ENCODE data around the gene SLC33A1. TPM values are rescaled to one million over a fixed set of nuclear protein-coding genes. Genes with fewer than 3 reads are reported as not detected.

SLC33A1 gene
- total and polyA plus RNA-seq, 2 of the 13 experiments (the other 11 are each of a cell fraction or from before 2014, with no cell fraction given), result 20.0 to 32.1 TPM

DNA sequence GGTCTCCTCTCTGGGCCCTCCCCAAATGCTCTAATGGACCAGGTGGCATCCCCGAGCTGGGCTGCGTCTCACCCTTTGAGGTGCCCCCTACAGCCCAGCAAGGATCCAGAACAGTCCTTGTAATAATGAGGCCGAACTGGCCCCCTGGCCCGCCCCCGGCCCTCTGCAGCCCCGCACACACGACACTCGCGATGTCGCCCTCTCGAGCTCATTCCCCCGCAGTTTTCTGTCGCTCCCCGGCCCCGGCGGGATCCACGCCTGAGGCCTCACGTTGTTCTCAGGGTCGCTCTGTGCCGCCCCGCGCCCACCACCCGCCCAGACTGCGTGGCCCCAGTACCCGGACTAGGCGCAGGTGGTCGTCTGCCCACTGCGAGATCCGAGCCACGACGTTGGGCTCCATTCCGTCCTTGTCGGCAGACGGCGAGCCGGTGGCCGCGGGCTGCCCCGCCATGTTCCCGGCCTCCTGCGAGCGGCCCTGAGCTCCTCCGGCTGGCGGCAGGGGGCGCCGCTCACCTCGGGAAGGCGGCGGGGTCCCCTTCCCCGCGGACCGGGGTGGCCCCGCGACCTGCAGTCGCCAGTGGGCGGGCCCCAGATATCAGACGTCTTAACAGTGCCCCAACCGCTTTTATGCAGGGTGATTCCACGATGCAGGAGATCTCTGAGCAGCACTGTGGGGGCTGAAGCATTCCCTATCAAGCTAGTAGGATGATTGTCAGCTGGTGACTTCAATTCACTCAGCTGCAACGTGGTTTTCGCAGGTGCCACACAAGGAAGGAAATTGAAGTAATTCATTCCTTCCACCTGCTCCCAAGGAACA is 48.2 kb downstream of the SLC33A1 start, which contains the start of gene C3orf33 (continued):
- TF ChIP-seq, protein P1, sequence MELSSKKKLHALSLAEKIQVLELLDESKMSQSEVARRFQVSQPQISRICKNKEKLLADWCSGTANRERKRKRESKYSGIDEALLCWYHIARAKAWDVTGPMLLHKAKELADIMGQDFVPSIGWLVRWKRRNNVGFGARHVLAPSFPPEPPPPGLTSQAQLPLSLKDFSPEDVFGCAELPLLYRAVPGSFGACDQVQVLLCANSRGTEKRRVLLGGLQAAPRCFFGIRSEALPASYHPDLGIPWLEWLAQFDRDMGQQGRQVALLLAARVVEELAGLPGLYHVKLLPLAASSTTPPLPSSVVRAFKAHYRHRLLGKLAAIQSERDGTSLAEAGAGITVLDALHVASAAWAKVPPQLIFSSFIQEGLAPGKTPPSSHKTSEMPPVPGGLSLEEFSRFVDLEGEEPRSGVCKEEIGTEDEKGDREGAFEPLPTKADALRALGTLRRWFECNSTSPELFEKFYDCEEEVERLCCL (CRISPR knock-in tag; IDR thresholded peaks at IDR 0.05; ENCODE audit: borderline replicate concordance), result no peak
- TF ChIP-seq, protein P2, sequence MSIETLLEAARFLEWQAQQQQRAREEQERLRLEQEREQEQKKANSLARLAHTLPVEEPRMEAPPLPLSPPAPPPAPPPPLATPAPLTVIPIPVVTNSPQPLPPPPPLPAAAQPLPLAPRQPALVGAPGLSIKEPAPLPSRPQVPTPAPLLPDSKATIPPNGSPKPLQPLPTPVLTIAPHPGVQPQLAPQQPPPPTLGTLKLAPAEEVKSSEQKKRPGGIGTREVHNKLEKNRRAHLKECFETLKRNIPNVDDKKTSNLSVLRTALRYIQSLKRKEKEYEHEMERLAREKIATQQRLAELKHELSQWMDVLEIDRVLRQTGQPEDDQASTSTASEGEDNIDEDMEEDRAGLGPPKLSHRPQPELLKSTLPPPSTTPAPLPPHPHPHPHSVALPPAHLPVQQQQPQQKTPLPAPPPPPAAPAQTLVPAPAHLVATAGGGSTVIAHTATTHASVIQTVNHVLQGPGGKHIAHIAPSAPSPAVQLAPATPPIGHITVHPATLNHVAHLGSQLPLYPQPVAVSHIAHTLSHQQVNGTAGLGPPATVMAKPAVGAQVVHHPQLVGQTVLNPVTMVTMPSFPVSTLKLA (IDR thresholded peaks at IDR 0.05), result no peak
- TF ChIP-seq, protein P3, sequence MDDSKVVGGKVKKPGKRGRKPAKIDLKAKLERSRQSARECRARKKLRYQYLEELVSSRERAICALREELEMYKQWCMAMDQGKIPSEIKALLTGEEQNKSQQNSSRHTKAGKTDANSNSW (CRISPR knock-in tag; IDR thresholded peaks at IDR 0.05; ENCODE audit: borderline replicate concordance), result no peak
- TF ChIP-seq MAFF (IDR thresholded peaks at IDR 0.05; ENCODE audit: low read depth, low read length) (no peak), CBX5 (CRISPR knock-in tag; IDR thresholded peaks at IDR 0.05; ENCODE audit: borderline replicate concordance) (peak; percentile 16; the same call in 1 of the 2 replicates), ZNF615 (CRISPR knock-in tag; IDR thresholded peaks at IDR 0.05; ENCODE audit: borderline replicate concordance) (no peak), MATR3 (CRISPR knock-in tag; IDR thresholded peaks at IDR 0.05) (no peak), ZSCAN22 (CRISPR knock-in tag; IDR thresholded peaks at IDR 0.05) (0 out of 2 replicates have a peak, but pooled peaks have one; percentile 38), SIN3B (IDR thresholded peaks at IDR 0.05; ENCODE audit: low read length) (no peak), ZNF850 (CRISPR knock-in tag; conservative IDR thresholded peaks at IDR 0.05) (no peak), GATA4 (IDR thresholded peaks at IDR 0.05; ENCODE audit: borderline replicate concordance, low read depth) (no peak), KDM2A (CRISPR knock-in tag; IDR thresholded peaks at IDR 0.05; ENCODE audit: borderline replicate concordance, low read depth) (peak; percentile 88)
- TF ChIP-seq, protein P4, sequence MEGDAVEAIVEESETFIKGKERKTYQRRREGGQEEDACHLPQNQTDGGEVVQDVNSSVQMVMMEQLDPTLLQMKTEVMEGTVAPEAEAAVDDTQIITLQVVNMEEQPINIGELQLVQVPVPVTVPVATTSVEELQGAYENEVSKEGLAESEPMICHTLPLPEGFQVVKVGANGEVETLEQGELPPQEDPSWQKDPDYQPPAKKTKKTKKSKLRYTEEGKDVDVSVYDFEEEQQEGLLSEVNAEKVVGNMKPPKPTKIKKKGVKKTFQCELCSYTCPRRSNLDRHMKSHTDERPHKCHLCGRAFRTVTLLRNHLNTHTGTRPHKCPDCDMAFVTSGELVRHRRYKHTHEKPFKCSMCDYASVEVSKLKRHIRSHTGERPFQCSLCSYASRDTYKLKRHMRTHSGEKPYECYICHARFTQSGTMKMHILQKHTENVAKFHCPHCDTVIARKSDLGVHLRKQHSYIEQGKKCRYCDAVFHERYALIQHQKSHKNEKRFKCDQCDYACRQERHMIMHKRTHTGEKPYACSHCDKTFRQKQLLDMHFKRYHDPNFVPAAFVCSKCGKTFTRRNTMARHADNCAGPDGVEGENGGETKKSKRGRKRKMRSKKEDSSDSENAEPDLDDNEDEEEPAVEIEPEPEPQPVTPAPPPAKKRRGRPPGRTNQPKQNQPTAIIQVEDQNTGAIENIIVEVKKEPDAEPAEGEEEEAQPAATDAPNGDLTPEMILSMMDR (CRISPR knock-in tag; IDR thresholded peaks at IDR 0.05), result peak; percentile 89
- TF ChIP-seq, protein P5, sequence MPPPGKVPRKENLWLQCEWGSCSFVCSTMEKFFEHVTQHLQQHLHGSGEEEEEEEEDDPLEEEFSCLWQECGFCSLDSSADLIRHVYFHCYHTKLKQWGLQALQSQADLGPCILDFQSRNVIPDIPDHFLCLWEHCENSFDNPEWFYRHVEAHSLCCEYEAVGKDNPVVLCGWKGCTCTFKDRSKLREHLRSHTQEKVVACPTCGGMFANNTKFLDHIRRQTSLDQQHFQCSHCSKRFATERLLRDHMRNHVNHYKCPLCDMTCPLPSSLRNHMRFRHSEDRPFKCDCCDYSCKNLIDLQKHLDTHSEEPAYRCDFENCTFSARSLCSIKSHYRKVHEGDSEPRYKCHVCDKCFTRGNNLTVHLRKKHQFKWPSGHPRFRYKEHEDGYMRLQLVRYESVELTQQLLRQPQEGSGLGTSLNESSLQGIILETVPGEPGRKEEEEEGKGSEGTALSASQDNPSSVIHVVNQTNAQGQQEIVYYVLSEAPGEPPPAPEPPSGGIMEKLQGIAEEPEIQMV (CRISPR knock-in tag; IDR thresholded peaks at IDR 0.05; ENCODE audit: low read depth), result peak; percentile 98
- TF ChIP-seq, protein P6, sequence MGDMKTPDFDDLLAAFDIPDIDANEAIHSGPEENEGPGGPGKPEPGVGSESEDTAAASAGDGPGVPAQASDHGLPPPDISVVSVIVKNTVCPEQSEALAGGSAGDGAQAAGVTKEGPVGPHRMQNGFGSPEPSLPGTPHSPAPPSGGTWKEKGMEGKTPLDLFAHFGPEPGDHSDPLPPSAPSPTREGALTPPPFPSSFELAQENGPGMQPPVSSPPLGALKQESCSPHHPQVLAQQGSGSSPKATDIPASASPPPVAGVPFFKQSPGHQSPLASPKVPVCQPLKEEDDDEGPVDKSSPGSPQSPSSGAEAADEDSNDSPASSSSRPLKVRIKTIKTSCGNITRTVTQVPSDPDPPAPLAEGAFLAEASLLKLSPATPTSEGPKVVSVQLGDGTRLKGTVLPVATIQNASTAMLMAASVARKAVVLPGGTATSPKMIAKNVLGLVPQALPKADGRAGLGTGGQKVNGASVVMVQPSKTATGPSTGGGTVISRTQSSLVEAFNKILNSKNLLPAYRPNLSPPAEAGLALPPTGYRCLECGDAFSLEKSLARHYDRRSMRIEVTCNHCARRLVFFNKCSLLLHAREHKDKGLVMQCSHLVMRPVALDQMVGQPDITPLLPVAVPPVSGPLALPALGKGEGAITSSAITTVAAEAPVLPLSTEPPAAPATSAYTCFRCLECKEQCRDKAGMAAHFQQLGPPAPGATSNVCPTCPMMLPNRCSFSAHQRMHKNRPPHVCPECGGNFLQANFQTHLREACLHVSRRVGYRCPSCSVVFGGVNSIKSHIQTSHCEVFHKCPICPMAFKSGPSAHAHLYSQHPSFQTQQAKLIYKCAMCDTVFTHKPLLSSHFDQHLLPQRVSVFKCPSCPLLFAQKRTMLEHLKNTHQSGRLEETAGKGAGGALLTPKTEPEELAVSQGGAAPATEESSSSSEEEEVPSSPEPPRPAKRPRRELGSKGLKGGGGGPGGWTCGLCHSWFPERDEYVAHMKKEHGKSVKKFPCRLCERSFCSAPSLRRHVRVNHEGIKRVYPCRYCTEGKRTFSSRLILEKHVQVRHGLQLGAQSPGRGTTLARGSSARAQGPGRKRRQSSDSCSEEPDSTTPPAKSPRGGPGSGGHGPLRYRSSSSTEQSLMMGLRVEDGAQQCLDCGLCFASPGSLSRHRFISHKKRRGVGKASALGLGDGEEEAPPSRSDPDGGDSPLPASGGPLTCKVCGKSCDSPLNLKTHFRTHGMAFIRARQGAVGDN (CRISPR knock-in tag; IDR thresholded peaks at IDR 0.05), result peak; percentile 92
- TF ChIP-seq, protein P7, sequence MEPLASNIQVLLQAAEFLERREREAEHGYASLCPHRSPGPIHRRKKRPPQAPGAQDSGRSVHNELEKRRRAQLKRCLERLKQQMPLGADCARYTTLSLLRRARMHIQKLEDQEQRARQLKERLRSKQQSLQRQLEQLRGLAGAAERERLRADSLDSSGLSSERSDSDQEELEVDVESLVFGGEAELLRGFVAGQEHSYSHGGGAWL (CRISPR knock-in tag; IDR thresholded peaks at IDR 0.05), result no peak; the same call in 1 of the 2 replicates
